GM18858 (cell line): ENCODE data around the gene B4GALT7.
A peak's percentile ranks its signal among the peaks of the same experiment; 100 is the strongest.
"Not testable (repeated sequence)": the region's sequence is repeated elsewhere in the genome, so short reads cannot be mapped to it uniquely, and the experiment has no call there.

Source experiments
- ATAC-seq: cut with Tn5 transposase; IDR thresholded peaks from one replicate; pipeline ENCODE4 v1.9.1; 2021; ENCODE audit not compliant: unreplicated experiment

The B4GALT7 gene

GRCh38 chr5:177599731-177600507 lies at the start of gene B4GALT7:
TSS of gene B4GALT7 (plus strand) at chr5:177600132. CDS start at chr5:177600211, 79 bp downstream.
- ATAC-seq = peak; percentile 63

GRCh38 chr5:177552839-177553455 lies 47.0 kb upstream of the B4GALT7 start:
- no peak for ATAC-seq

DNA sequence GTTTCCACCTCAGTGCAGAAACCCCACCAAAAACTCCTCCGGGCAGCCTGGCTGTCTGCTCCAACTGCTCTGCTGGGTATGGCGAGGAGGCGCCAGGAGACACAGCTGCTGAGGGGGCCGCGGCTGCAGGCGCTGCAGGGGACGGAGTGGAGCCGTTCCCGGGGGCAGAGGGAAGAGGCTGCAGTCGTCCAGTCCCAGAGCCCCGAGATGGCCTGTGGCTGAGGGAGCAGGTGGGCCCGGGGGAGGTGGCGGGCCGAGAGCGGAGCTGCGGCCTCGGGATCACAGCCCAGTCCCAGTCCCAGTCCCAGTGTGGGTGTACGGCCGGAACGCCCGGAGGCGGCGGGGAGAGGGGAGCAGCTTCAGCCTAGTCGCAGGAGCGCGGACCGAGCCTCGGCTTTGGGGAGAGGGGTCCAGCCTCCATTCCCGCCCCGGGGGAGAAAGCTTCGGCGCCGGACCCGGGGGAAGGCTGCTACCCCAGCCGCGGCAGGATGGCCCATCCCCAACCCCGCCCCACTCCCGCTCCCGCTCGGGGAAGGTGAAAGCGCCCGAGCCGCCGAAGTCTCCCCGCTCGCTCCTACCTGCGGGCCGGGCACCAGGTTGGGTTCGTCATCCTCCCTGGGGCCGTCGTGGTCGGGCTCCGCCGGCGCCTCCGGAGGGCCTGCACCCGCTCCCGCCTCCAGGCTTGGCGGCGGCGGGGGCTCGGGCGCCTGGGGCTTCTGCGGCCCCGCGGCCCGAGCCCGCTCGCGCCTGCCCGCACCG lies 46.1 kb upstream of the B4GALT7 start:
- ATAC-seq = peak; percentile 25

DNA sequence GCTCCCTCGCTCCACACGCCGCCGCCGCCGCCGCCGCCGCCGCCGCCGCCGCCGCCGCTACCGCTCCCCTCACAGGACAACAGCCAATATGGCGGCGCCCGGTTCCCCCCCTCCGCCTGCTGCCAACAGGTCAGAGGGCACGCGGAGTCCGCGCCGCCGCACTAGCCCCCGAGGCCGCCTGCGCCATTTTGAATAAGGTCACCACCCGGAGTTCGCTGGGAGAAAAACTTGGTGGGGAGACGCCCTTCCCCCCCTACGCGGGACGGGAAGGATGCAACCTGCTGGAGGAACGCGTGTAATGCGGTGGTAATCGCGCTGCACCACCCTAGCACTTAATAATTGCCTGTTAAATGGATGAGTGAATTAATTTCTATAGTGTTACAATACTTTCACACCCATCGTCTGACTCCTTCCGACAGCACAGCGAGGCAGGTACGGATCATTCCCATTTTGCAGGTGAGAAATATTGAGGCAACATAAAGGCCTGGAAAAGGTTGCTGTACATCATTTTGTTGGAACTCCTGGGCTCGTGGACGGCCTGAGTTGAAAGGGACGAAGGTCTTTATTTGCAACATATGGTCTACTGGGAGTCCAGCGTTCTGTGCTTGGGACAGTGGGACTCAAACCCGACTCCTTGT lies 45.3 kb upstream of the B4GALT7 start, which contains the start of gene FAM193B:
Gene FAM193B, minus strand, starts transcription at position 90 of the 638 bp plus-strand sequence. CDS start 105 bp downstream, outside the sequence.
- ATAC-seq = peak; percentile 62

DNA sequence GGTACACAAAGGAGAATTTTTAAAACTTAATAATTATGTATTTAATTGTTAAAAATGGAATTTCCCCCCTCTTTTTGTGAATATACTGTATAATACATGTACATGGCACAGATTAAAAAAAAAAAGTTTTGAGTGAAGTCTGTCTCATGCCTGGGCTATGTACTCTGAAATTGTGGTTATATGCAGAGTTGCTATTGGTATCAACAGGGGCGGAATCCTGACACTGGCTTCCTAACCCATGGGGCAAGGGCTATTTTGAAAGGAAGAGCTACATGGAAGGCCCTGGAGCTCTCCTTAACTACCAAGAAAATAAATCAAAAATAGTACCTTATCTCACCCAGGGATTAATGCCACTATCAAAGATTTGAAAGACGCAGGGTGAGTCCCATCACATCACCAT lies 44.7 kb upstream of the B4GALT7 start:
- no peak for ATAC-seq

DNA sequence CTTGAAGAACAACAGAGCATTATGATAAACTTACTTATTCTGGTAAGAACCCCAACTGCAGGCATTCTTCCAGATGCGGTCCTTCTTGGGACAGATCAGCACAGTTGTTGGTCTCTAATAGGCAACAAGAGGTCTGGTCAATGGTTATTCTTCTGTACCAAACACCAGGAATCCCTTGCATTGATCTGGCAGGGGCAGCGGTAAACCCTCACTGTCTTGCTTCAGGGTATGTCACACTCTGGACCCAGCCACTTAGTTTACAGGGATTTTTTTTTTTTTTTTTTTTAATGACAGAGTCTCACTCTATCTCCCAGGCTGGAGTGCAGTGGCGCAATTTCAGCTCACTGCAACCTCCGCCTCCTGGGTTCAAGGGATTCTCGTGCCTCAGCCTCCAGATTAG lies 44.3 kb upstream of the B4GALT7 start:
- ATAC-seq = no peak

DNA sequence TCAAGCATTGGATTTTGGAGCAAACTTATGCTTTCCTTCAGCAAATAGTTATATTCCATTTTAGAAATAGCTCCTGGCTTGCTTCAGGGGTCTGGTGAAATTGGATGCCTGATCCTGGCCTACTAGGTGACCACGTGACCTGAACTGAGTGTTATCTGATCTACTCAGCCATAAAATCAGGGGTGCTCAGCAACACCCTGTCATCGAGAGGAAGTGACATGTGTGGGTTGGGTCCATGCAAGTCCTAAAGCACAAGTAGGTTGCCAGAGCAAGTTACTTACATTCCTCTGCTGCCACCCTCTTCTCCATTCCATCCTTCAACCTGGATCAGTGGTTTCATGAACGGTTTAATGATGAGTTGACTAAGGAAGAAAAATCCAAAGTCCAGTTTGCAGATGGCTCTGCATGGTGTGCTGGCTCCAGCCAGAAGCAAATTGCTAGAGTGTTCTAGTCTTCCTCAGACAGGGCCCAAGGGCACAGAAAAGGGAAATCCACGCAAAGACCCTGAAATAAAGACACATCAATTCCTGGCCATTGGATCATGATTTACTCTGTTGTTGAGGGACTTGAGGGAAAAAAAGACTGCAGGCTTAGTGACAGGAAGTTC lies 42.8 kb upstream of the B4GALT7 start:
- ATAC-seq = no peak

DNA sequence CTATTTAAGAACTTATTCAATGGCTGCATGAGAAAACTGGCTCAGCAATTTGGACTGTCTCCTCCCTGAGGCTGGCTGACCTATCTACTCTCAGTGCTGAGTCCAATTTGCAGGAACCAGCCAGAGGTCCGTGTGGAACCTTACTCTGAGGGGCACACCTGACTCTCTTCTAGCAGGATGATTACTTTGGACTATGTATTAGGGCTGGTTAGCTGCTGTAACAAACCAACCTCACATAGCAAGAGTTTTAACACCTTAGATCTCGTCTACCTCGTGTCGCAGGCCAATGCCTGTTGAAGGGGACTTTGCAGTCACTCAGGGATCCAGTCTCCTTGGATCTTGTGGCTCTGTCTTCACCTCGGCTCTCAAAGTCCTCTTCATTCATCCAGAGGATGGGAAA lies 42.1 kb upstream of the B4GALT7 start:
- no peak for ATAC-seq

- ATAC-seq = not testable (repeated sequence)
Observed at GRCh38 chr5:177559446-177559941, 40.4 kb upstream of the B4GALT7 start.

DNA sequence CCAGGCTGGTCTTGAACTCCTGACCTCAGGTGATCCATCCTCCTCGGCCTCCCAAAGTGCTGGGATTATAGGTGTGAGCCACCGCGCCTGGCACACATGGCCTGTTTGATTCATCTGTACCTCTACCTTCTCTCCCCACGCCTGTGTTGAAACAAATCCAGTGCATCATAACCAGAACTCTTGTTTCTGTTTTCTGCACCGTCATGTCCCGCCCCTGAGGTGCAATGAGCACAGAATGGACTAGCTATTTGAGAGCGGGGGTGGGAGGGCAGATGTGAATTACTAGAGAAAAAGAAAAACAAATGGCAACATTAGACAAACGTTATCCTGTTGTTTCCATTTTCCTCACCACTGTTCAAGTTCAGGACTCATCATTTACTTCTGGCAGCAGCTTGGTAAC lies 34.9 kb upstream of the B4GALT7 start:
- no peak for ATAC-seq

DNA sequence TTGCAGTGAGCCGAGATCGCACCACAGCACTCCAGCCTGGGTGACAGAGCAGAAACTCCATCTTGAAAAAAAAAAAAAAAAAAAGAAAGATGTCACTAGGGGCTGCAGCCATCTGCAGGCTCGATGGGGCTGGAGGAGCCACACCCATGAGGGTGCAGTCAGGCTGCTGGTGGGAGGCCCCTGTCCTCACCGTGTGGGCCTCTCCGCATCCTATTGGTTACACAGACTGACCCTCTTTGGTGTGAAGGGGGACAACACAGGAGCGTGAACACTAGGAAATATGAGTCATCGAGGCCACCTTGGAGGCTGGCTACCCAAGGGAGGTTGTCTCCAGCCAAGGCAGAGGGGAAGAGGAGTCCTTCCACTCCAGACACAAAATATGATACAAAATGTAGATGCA lies 31.6 kb upstream of the B4GALT7 start:
- no peak for ATAC-seq

DNA sequence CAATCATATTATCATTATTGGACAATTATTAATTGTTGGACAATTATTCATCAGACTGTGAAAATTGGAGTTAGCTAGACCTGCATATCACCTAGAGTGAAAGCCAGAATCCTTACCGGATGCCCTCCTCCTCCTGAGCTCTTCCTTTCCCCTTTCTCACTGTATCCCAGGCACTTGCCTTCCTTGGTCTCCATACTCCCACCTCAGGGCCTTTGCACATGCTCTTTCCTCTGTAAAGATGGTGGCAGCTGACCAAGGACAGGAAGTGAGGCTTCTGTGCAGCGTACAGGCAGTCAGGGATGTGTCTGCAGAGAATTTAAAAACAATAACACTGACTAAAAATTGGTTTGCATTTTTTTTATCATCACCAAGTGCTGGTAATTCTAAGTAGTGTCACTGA lies 30.0 kb upstream of the B4GALT7 start:
- ATAC-seq = no peak

DNA sequence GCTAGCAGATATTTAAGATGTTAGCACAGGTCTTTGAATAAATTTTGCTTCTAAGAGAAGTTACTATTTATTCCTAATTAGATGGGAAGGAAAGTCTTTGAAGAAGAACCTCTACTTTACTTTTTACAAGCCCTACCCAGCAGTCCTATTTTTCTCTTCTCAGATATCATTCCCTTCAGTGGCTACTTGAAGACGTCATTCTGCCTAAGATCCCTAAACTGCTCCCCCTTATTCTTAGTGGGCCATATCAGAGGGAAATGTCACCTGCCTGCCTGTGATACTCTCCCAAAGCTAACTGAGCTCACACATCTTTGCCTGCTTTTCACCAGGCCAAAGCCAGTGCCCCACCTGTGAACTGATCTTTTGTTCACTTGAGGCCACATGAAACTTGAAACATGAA lies 24.4 kb upstream of the B4GALT7 start:
- no peak for ATAC-seq

- no peak for ATAC-seq
Observed at GRCh38 chr5:177576169-177576568, 23.8 kb upstream of the B4GALT7 start.

- no peak for ATAC-seq
Observed at GRCh38 chr5:177578316-177578715, 21.6 kb upstream of the B4GALT7 start.

DNA sequence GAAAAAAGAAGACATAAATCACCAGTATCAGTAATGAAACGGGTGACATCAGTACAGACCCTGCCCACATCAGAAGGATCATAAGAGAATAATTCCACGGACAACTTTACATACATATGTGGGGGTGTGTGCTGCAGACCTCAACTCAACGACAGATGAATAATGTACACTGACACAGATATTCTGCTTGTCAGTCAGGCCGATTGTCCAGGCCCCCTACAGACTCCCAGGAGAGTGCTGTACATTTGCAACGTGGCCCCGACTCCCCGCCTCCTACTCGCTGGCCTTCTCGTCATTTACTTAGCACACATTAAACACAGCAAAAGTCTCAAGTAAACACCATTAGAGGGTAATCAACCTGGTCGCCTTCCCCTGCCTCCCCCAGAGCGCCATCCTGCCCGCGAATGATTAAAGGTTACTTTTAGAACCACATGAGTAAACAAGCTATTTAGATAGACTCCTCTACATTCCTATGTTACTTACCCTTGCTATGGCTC lies 11.5 kb upstream of the B4GALT7 start:
- ATAC-seq = no peak

- no peak for ATAC-seq
Observed at GRCh38 chr5:177590406-177590805, 9.5 kb upstream of the B4GALT7 start.

DNA sequence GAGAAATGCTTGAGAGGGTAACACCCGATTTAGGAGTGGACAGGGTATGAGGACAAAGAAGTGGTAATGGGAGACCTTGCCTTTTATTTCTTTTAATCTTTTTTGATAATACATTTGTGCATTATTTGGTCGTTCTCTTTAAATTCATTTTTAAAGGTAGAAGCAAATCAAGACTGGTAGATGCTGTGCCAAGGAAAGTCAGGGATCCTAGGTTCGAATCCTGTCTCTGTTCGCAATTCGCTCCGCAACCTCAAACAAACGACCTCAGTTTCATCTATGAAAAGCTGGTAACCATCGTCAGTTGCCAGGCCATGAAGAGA lies 8.3 kb upstream of the B4GALT7 start:
- ATAC-seq = no peak

DNA sequence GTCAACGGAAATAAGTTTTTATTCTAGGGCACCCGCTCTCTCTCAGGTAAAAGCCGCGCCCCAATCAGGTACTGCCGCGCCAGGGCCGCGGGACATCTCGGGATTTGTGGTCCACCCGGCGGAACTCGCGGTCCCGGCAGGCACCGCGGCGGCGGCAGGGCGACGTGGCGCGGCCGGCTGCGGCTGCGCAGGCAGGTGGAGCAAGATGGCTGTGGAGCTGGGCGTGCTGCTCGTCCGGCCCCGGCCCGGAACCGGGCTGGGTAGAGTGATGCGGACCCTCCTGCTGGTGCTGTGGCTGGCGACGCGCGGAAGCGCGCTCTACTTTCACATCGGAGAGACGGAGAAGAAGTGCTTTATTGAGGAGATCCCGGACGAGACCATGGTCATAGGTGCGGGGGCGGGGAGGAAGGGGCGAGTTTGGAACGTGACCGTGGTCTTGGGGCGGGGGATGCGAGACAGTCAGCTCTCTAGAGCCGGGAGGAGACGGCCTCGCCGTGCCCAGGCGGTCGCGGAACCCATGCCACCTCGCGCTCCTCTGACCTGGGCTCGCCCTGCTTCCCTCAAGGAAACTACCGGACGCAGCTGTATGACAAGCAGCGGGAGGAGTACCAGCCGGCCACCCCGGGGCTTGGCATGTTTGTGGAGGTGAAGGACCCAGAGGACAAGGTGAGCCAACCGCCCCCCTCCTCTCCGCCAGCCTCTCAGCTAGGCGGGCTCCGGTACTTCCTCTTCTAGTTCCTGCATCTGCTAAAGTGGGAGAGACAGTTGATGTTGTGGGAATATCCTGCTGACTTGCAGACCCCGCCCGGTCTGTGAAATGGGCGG lies 7.7 kb upstream of the B4GALT7 start, which contains the start of gene TMED9:
Gene TMED9, plus strand, starts transcription at position 194 of the 825 bp plus-strand sequence. Its CDS starts 12 bp downstream, at position 206.
- ATAC-seq = peak; percentile 85

- no peak for ATAC-seq
Observed at GRCh38 chr5:177592905-177593304, 7.0 kb upstream of the B4GALT7 start.
